Tibial nerve (tissue), 4 donors: ENCODE measurements around the gene BAIAP3. TPM values are rescaled to one million over a fixed set of nuclear protein-coding genes. Genes with fewer than 3 reads are reported as not detected.

Experiments used
- DNase-seq, 2 donors: peaks; one replicate each; pipeline ENCODE4 v3.0.0-alpha.2; 2019; ENCODE audit warnings: low spot score in 2 of 2
- H3K27ac ChIP-seq, 4 donors: fragments of 200-600 bp; sonication (generic) in 3 of 4; one replicate each; pipeline ENCODE4 v1.5.1; 2017 to 2019; ENCODE audit warnings: mild to moderate bottlenecking in 1 of 4
- H3K27me3 ChIP-seq, 2 donors: fragments of 200-600 bp; sonication (generic) in 1 of 2; one replicate each; pipeline versions ENCODE4 v1.5.1 to v1.6.0; 2017 to 2019
- H3K36me3 ChIP-seq, 3 donors: fragments of 200-600 bp; sonication (generic); one replicate each; pipeline ENCODE4 v1.5.1; 2018 to 2019
- H3K4me1 ChIP-seq, 4 donors: fragments of 200-600 bp; sonication (generic) in 3 of 4; one replicate each; pipeline ENCODE4 v1.5.1; 2017 to 2019
- H3K4me3 ChIP-seq, 4 donors: fragments of 200-600 bp; sonication (generic) in 3 of 4; one replicate each; pipeline ENCODE4 v1.5.1; 2017 to 2019; ENCODE audit warnings: mild to moderate bottlenecking in 1 of 4, moderate library complexity in 1 of 4
- H3K9me3 ChIP-seq, 4 donors: fragments of 200-600 bp; sonication (generic) in 3 of 4; one replicate each; pipeline ENCODE4 v1.5.1; 2017 to 2019
- CTCF ChIP-seq, 5 experiments: fragments of 200-600 bp in 3 of 5; fragments of 450-650 bp in 2 of 5; sonication (generic) in 3 of 5; IDR thresholded peaks; one replicate each; pipeline ENCODE4 v1.5.1; 2016 to 2019; ENCODE audit warnings: antibody characterized with exemption in 5 of 5, mild to moderate bottlenecking in 3 of 5, moderate library complexity in 2 of 5
- EP300 ChIP-seq, 2 donors: sonication (generic); formaldehyde crosslinking; IDR thresholded peaks; one replicate each; pipeline ENCODE4 v1.6.1; 2017; ENCODE audit warnings: antibody characterized with exemption in 2 of 2, mild to moderate bottlenecking in 1 of 2
- POLR2A ChIP-seq, 2 donors: fragments of 450-650 bp; IDR thresholded peaks; one replicate each; pipeline ENCODE4 v1.6.1; 2017; ENCODE audit warnings: antibody characterized with exemption in 2 of 2, mild to moderate bottlenecking in 2 of 2, moderate library complexity in 2 of 2
- WGBS, 2 donors: methylation state at CpG; one replicate each; pipeline ENCODE4 v1.1.5; 2018; 5-methylcytosine and 5-hydroxymethylcytosine counted together
- total RNA-seq, 4 donors: library from RNA; depleted of rRNA; stranded (reverse); fragments of >200 nt; gene quantifications; one replicate each; pipeline ENCODE4 v1.1.0, GENCODE V29; 2016

The BAIAP3 gene
- total RNA-seq, 4 donors from 2014 or later: 0.66 to 2.7 (median 2.3) TPM

- peaks cover 5 to 58% (median 27%) of the 10 kb centered on the region in 4 donors for H3K4me1 ChIP-seq
Measured at GRCh38 chr16:1311212-1311737, 22.2 kb upstream of the BAIAP3 start.

DNA sequence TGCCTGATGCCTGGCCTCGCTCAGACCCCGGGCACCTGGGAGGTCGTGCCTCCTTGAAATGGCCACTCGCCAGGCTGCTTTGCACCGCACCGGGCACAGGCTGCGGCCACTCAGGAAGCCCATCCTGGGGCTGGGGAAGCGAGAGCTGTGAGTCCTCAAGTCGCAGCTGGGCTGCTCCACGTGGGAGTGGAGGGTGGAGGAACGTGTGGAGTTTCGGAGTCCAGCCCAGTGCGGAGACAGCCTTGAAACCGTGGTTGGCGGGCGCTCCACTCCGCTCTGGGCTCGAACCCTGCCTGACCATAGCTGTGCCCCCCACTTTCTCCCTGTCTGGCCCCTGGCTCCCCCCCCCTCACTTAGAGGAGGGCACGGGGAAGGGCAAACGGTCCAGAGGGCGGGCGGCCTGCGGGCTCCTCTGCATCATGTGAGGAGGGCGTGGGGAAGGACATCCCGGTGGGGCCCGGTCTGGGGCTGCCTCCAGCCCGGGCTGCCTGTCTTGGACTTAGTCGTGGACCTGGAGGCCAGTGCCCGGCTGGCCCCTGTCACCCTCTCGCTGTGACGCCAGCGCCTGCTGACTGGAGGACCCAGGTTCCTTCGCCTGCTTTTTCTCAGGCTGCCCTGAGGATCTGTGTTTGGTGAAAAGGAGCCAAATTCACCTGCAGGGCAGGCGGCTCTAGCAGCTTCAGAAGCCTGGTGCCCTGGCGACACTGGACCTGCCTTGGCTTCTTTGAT is 21.5 kb upstream of the BAIAP3 start:
- no peak for DNase-seq
- WGBS, 2 donors: 24 to 28% methylated on average over 8 to 11 of the region's 35 CpGs
- Histone ChIP-seq H3K9me3 (no peaks in the 10 kb centered on the region), H3K36me3 (peaks cover 0 to 37% (median 10%) of the 10 kb centered on the region in 3 donors), H3K27me3 (no peaks in the 10 kb centered on the region), H3K4me3 (peak overlapping the region; percentile 44 to 78 (median 65)), H3K4me1 (peaks cover 5 to 58% (median 27%) of the 10 kb centered on the region in 4 donors), H3K27ac (peak overlapping the region in 1 of 4 donors; percentile 100)
- TF ChIP-seq CTCF (IDR thresholded peaks at IDR 0.05): no peak
- TF ChIP-seq POLR2A (IDR thresholded peaks at IDR 0.05): no peak
- TF ChIP-seq EP300 (IDR thresholded peaks at IDR 0.05): no peak

More at GRCh38 chr16:1311212-1311737, 22.2 kb upstream of the BAIAP3 start:
- H3K27ac ChIP-seq: peak overlapping the region in 1 of 4 donors; percentile 100
- 8 to 21% methylated on average over 8 to 13 of the region's 13 CpGs for WGBS, 2 donors
- H3K36me3 ChIP-seq: peaks cover 0 to 31% (median 6%) of the 10 kb centered on the region in 3 donors
- DNase-seq: no peak
- no peak for TF ChIP-seq EP300 (IDR thresholded peaks at IDR 0.05)
- TF ChIP-seq CTCF (IDR thresholded peaks at IDR 0.05): no peak
- no peak for TF ChIP-seq POLR2A (IDR thresholded peaks at IDR 0.05)
- no peaks in the 10 kb centered on the region for H3K9me3 ChIP-seq
- peak overlapping the region; percentile 44 to 78 (median 65) for H3K4me3 ChIP-seq
- H3K27me3 ChIP-seq: no peaks in the 10 kb centered on the region

GRCh38 chr16:1312467-1312816 is 21.0 kb upstream of the BAIAP3 start:
- DNase-seq: no peak
- TF ChIP-seq EP300 (IDR thresholded peaks at IDR 0.05): no peak
- TF ChIP-seq POLR2A (IDR thresholded peaks at IDR 0.05): no peak
- no peak for TF ChIP-seq CTCF (IDR thresholded peaks at IDR 0.05)
- 62 to 81% methylated on average over 3 to 15 of the region's 16 CpGs for WGBS, 2 donors
- Histone ChIP-seq H3K4me3 (peak overlapping the region in 2 of 4 donors; percentile 44 to 78), H3K27me3 (no peaks in the 10 kb centered on the region), H3K9me3 (no peaks in the 10 kb centered on the region), H3K36me3 (peaks cover 0 to 42% (median 15%) of the 10 kb centered on the region in 3 donors), H3K27ac (peak overlapping the region in 1 of 4 donors; percentile 100), H3K4me1 (peaks cover 5 to 58% (median 27%) of the 10 kb centered on the region in 4 donors)

GRCh38 chr16:1312903-1313302 is 20.5 kb upstream of the BAIAP3 start:
- no peak overlapping the region for H3K4me3 ChIP-seq
- WGBS, 2 donors: 81 to 100% methylated on average over 1 to 13 of the region's 15 CpGs
- no peak for DNase-seq
- no peak overlapping the region for H3K27ac ChIP-seq
- peaks cover 0 to 47% (median 19%) of the 10 kb centered on the region in 3 donors for H3K36me3 ChIP-seq
- no peaks in the 10 kb centered on the region for H3K27me3 ChIP-seq
- TF ChIP-seq POLR2A (IDR thresholded peaks at IDR 0.05): no peak
- TF ChIP-seq CTCF (IDR thresholded peaks at IDR 0.05): no peak
- TF ChIP-seq EP300 (IDR thresholded peaks at IDR 0.05): no peak
- H3K4me1 ChIP-seq: peaks cover 5 to 58% (median 27%) of the 10 kb centered on the region in 4 donors
- no peaks in the 10 kb centered on the region for H3K9me3 ChIP-seq

DNA sequence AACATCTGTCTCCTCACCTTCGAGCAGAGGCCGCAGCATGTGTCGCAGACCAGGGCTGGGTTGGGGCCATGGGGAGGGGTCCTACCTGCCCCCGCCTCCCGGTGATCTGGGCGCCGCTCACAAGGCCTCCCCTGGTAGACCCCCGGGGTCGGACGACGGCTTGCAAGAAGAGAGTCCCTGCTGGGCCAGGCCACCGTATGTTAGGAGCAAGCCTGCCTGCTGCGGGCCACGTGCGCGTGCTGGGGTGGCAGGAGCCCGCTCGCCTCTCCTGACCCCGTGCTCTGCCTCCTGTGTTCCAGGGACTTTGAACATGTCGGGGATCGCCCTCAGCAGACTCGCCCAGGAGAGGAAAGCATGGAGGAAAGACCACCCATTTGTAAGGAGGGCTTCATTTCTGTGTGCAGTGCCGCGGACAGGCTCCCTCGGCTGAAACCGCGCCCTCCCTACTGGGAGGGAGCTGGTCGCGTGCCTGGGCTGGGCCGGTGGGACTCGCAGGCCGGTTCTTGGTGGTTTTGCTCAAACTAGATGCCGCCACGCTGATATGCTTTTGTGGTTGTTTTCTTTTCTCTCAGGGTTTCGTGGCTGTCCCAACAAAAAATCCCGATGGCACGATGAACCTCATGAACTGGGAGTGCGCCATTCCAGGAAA is 19.6 kb upstream of the BAIAP3 start:
- H3K4me3 ChIP-seq: no peak overlapping the region
- peaks cover 0 to 56% (median 25%) of the 10 kb centered on the region in 3 donors for H3K36me3 ChIP-seq
- H3K27me3 ChIP-seq: no peaks in the 10 kb centered on the region
- no peaks in the 10 kb centered on the region for H3K9me3 ChIP-seq
- no peak for DNase-seq
- H3K27ac ChIP-seq: no peak overlapping the region
- peaks cover 5 to 50% (median 27%) of the 10 kb centered on the region in 4 donors for H3K4me1 ChIP-seq
- 86 to 90% methylated on average over 29 to 37 of the region's 38 CpGs for WGBS, 2 donors
- TF ChIP-seq CTCF (IDR thresholded peaks at IDR 0.05) (no peak), EP300 (IDR thresholded peaks at IDR 0.05) (no peak), POLR2A (IDR thresholded peaks at IDR 0.05) (no peak)
